Measurements from ENCODE around the gene TMTC1.

- TF ChIP-seq EZH2 (IDR thresholded peaks at IDR 0.05) (no peak), CTCF (IDR thresholded peaks at IDR 0.05) (no peak), EZH2phosphoT487 (IDR thresholded peaks at IDR 0.05) (no peak)
Measured at GRCh38 chr12:29703528-29703927, 80.2 kb downstream of the TMTC1 start.
